ENCODE data around the gene LMBR1.

Gene LMBR1

GRCh38 chr7:156680281-156680680 lies 212.7 kb downstream of the LMBR1 start:
- no peak for DNase-seq

GRCh38 chr7:156677374-156678054 lies 215.5 kb downstream of the LMBR1 start:
- no peak for DNase-seq

DNA sequence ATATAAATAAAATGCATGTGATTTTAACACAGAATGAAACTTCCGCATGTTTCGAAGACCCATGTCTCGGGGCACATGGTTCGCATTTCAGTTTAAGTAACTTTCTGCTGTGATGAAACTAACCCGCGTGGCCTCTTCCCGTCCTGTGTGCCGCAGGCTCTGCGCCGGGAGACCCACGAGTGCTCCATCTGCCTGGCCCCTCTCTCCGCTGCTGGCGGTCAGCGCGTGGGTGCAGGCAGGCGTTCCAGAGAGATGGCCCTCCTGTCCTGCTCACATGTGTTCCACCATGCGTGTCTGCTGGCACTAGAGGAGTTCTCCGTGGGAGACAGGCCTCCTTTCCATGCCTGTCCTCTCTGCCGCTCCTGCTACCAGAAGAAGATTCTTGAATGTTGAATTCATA lies 216.7 kb downstream of the LMBR1 start:
- DNase-seq = no peak

GRCh38 chr7:156675721-156676120 lies 217.3 kb downstream of the LMBR1 start:
- no peak for DNase-seq

DNA sequence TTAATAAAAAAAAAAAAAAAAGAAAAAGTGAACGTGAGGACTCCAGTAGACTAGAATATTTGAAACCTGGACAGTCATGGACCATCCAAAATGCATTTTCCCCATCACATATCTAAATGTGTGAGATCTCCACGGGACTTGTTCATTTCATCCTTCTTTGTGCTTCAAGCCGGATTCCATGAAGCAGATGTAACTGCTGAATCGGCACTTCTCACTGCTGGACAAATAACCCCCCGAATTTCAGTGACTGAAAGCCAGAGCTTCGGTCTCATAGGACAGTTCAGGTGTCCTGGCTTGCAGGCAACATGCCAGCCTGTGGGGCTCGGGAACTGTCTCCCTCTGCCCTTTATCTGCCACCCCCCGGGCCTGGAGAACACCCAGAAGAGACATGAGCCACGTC lies 219.1 kb downstream of the LMBR1 start:
- no peak for DNase-seq

GRCh38 chr7:156673454-156673853 lies 219.5 kb downstream of the LMBR1 start:
- no peak for DNase-seq

GRCh38 chr7:156669035-156669828 lies 223.8 kb downstream of the LMBR1 start:
- DNase-seq = no peak

- no peak for DNase-seq
Observed at GRCh38 chr7:156668130-156668741, 224.7 kb downstream of the LMBR1 start.

DNA sequence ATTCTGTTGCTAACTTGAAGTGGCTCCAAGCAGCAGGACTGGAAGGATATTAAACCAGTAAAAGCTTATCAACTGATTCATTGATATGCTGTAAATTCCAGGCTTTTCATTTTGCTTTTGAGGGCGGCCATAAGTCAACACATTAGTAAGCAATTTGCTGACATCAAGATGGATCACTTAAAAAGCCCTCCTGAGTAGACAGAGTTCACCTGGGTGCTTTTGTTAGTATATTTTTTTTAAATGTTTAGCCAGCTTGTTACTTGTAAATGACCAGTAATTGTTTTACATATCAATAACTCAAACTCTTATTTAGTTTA lies 225.9 kb downstream of the LMBR1 start:
- DNase-seq = no peak

GRCh38 chr7:156666368-156667109 lies 226.4 kb downstream of the LMBR1 start:
- DNase-seq = no peak

DNA sequence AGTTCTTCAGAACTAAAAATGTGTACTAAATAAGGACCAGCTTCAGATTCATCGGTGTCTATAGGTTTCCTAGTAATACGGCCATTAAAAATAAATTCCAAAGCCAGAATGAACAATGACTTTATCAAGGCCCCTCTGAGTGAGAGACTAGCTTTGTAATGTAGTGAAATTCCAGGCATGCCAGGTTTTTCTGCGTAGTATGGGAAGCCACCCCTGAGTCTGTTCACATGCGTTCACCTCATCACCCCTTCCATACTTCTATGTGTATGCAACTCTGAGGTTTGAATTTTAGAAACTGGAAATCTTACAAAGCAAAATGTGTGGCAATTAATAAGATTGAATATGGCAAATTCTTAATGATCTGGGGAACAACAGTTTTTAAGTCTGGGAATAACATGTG lies 227.9 kb downstream of the LMBR1 start:
- no peak for DNase-seq

DNA sequence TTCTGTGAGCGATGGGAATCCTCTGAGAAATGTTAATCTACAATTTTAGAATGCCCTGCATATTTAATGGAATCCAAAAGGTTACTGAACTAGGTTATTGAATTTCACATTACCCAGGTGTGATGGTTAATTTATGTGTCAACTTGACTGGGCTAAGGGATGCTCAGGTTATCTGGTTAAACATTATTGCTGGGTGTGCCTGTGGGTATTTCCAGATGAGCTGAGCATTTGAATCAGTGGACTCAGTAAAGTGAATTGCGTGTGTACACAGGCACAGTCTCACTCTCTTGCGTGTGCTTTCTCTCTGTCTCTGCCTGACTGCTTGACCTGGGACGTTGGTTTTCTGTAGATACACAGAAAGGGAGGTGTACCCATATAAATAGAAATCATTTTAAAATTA lies 230.7 kb downstream of the LMBR1 start:
- no peak for DNase-seq

DNA sequence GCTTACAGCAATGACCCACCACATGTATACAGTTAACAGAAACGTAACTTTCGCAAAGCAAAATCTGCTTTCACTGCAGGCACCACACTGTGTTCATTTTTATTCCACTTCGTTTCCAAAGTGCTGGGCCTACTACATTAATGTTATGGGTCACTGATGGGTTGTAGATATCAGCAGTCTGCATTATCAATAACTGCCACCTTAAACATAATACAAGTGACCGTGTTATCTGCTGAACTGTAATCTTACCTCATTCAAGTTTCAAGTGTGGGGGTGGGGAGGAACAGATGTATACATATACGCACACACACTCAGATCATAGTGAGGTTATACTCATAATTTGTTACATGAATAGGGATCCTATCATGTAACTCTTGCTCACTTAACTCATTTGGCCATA lies 231.3 kb downstream of the LMBR1 start:
- DNase-seq = no peak

DNA sequence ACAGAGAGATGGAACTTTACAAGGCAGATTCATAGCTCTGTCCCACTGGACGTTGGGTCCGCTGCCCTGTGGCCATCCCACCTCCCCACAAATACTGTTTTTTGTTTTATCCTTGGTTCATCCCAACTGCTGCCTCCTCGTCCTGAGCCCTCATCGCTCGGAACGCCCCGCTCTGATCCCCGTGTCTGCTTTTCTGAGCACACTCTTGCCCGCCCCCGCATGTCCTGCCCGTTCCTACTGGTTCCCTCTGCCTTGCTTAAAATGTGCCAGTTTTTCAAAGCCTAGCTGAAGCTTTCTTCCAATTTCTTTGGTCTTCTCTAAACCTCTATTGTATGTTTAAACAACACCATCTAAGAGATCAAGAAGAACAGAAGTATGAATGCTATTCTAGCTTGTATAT lies 233.0 kb downstream of the LMBR1 start:
- DNase-seq = no peak

DNA sequence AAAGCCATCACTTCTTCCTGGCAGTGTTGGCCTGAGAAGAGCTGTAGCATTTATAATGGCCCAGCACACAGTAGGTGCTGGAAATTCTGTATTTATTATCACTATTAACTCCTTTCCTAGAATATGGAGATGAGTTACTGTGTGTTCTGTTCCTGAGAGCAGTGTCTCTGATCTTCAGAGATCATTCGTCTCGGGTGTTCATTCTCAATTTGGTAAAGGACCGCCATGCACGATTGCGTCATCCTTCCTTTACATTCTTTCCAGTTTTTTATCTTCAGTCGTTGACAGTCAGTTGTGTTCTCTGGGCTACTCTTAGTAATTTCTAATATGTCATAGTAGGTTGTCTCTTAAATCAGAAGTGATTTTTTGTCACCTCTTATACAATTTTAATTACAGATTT lies 233.8 kb downstream of the LMBR1 start:
- no peak for DNase-seq

DNA sequence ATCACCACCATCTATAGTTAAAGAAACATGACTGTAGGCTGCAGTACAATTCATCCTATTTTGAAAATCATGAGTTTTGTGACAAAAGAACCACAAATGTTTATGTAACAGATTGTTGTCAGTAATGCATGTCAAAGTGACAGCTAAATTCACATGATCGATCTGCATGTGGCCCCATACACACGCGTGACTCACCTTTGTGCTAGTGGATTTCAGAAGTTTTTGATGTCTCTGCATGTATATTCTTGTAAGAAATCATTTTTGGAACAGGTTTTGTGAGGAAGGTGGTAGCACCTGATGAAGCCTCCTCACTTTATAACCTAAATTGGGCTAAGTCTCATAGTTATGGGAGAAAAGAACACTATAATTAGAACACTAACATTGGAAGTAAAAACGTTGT lies 235.3 kb downstream of the LMBR1 start:
- no peak for DNase-seq

- DNase-seq = no peak
Observed at GRCh38 chr7:156656598-156656997, 236.4 kb downstream of the LMBR1 start.

DNA sequence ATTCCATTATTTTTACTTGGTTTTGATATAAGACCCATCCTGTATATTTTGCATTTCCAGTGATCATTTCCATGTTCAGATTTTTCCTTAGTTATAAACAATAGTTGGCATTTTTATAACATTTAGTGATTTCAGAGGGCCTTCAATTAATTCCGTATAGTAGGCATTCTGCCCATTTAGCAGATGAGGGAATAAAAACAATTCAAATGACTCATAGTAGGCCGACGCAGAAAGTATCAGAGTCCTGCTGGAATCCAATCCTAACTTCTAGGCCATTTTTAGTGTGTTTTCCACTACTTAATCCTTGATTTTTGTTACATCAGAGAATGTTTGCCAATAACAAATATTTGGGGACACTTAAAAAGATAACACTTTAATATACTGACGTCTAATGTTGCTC lies 237.0 kb downstream of the LMBR1 start:
- no peak for DNase-seq

GRCh38 chr7:156655251-156655650 lies 237.7 kb downstream of the LMBR1 start:
- no peak for DNase-seq

- DNase-seq = no peak
Observed at GRCh38 chr7:156654511-156655234, 238.3 kb downstream of the LMBR1 start.

DNA sequence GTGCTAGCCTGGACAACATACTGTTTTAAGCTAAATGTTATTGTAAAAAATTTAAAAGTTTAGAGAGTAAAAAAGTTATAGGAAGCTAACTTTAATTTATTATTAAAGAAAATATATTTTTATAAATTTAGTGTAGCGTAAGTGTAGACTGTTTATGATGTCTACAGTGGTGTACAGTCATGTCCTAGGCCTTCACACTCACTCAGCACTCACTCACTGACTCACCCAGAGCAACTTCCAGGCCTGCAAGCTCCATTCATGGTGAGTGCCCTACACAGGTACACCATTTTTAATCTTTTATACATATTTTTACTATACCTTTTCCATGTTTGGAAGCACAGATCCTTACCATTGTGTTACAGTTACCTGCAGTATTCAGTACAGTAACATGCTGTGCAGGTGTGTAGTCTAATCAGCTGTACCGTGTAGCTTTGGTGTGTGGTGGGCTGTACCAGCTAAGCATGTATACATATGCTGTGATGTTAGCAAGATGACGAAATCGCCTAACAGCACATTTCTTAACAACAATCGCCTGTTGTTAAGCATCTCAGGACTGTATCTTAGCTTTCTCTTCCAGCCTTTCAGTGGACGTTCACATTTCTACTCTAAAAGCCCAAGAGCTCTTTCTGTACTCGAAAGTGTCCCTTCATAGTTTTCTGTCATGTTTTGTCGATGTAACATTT lies 240.0 kb downstream of the LMBR1 start:
- no peak for DNase-seq

DNA sequence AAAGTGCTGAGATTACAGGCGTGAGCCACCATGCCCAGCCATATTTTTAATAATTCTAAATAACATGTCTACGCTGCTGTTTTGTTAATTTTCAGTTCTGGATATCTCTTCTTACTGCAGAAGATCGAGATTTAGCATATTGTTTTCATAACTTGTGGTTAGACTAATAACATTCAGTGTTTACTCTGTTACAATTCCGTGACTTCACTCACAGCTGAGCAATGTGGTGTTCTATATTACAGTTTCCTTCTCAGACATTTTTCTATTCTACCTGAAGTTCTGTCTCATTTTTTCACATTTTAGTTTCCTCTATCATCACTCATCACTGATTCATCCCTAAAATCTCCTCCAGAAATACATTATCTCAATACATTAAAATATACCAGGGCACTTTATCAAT lies 241.5 kb downstream of the LMBR1 start:
- no peak for DNase-seq

Measured in CD4-positive, alpha-beta T cell treated with Interleukin-4 for 1 hour (primary cell).